ENCODE results near the gene EBLN1.

Gene EBLN1

GRCh38 chr10:22217842-22218241 is at the start of gene EBLN1:
Gene EBLN1, minus strand, starts transcription at chr10:22218015. Its CDS starts 8,032 bp downstream, at chr10:22209983.
- Histone ChIP-seq H3K9me3 (ENCODE audit: insufficient read depth, low read length) (no peaks in the 10 kb centered on the region), H3K9me2 (replicated peaks; ENCODE audit: insufficient read depth, low read length) (no peaks in the 10 kb centered on the region), H2AFZ (ENCODE audit: low read depth, low read length, severe bottlenecking) (no peak within 1 kb of the TSS), H3K79me2 (ENCODE audit: insufficient read depth, low read length) (no peaks in the 10 kb centered on the region), H4K20me1 (ENCODE audit: low read depth, low read length) (no peaks in the 10 kb centered on the region), H3K36me3 (ENCODE audit: low read length) (no peaks in the 10 kb centered on the region), H3K9ac (ENCODE audit: low read length) (no peak within 1 kb of the TSS), H3K27ac (ENCODE audit: low read depth, low read length) (no peak within 1 kb of the TSS), H3F3A (ENCODE audit: insufficient read depth) (no peaks in the 10 kb centered on the region), H3K27me3 (ENCODE audit: low read length) (no peaks in the 10 kb centered on the region), H3K4me2 (ENCODE audit: low read depth, low read length, poor library complexity, severe bottlenecking) (no peak within 1 kb of the TSS), H3K4me3 (ENCODE audit: insufficient read depth, low read length, poor library complexity, severe bottlenecking) (no peak within 1 kb of the TSS)
- TF ChIP-seq, protein P1, sequence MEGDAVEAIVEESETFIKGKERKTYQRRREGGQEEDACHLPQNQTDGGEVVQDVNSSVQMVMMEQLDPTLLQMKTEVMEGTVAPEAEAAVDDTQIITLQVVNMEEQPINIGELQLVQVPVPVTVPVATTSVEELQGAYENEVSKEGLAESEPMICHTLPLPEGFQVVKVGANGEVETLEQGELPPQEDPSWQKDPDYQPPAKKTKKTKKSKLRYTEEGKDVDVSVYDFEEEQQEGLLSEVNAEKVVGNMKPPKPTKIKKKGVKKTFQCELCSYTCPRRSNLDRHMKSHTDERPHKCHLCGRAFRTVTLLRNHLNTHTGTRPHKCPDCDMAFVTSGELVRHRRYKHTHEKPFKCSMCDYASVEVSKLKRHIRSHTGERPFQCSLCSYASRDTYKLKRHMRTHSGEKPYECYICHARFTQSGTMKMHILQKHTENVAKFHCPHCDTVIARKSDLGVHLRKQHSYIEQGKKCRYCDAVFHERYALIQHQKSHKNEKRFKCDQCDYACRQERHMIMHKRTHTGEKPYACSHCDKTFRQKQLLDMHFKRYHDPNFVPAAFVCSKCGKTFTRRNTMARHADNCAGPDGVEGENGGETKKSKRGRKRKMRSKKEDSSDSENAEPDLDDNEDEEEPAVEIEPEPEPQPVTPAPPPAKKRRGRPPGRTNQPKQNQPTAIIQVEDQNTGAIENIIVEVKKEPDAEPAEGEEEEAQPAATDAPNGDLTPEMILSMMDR (IDR thresholded peaks at IDR 0.05; ENCODE audit: insufficient read depth, low read length, poor library complexity, severe bottlenecking): no peak
- TF ChIP-seq EZH2phosphoT487 (conservative IDR thresholded peaks at IDR 0.05; ENCODE audit: low read length): no peak

DNA sequence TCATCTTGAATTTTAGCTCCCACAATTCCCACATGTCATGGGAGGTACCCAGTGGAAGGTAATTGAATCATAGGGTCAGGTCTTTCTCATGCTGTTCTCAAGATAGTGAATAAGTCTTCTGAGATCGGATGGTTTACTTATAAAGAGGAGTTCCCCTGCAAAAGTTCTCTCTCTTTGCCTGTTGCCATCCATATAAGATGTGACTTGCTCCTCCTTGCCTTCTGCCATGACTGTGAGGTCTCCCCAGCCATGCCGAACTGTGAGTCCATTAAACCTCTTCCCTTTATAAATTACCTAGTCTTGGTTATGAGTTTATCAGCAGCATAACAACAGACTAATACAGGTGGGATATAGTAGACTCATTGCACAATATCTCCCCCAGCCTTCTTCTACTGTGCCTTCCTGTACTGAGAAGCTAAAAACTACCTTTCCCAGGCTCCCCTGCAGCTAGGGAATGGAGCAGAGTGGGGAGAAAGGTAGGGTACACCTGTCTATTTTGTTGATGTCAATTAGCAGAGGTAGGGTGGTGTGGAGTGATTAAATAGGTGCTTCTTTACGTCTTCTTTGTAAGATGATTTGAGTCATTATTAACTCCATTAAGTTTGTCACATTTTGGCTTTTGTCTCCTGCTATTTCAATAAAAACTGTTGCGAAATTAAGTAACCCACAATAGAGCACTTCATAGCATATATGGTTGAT is 48.2 kb upstream of the EBLN1 start:
- H3K4me2 ChIP-seq (ENCODE audit: low read depth, low read length, poor library complexity, severe bottlenecking): no peak overlapping the region
- H3F3A ChIP-seq (ENCODE audit: insufficient read depth): no peaks in the 10 kb centered on the region
- TF ChIP-seq, protein P1 (IDR thresholded peaks at IDR 0.05; ENCODE audit: insufficient read depth, low read length, poor library complexity, severe bottlenecking): no peak
- no peak for TF ChIP-seq EZH2phosphoT487 (conservative IDR thresholded peaks at IDR 0.05; ENCODE audit: low read length)
- H3K36me3 ChIP-seq (ENCODE audit: low read length): no peaks in the 10 kb centered on the region
- no peaks in the 10 kb centered on the region for H3K27me3 ChIP-seq (ENCODE audit: low read length)
- no peaks in the 10 kb centered on the region for H4K20me1 ChIP-seq (ENCODE audit: low read depth, low read length)
- H2AFZ ChIP-seq (ENCODE audit: low read depth, low read length, severe bottlenecking): no peak overlapping the region
- H3K9ac ChIP-seq (ENCODE audit: low read length): no peak overlapping the region
- H3K9me3 ChIP-seq (ENCODE audit: insufficient read depth, low read length): no peaks in the 10 kb centered on the region
- no peak overlapping the region for H3K27ac ChIP-seq (ENCODE audit: low read depth, low read length)
- no peaks in the 10 kb centered on the region for H3K79me2 ChIP-seq (ENCODE audit: insufficient read depth, low read length)
- no peaks in the 10 kb centered on the region for H3K9me2 ChIP-seq (replicated peaks; ENCODE audit: insufficient read depth, low read length)
- no peak overlapping the region for H3K4me3 ChIP-seq (ENCODE audit: insufficient read depth, low read length, poor library complexity, severe bottlenecking)

DNA sequence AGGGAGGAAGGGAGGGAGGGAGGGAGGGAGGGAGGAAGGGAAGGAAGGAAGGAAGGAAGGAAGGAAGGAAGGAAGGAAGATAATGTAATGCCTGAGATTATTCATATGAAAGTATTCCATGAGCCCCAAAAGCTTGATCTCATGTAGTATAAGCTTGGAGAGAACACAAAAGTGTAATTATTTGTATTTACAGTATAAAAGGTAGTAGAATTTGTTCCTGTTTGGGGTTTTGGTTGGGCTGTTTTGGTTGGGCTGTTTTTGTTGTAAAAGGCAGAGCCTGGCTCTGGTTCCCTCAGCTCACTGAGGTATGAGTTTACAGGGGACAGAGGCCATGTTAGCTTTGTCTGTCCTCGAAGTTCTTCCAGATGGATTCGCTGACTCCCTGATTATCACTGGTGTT is 45.3 kb upstream of the EBLN1 start:
- H3K9ac ChIP-seq (ENCODE audit: low read length): no peak overlapping the region
- no peaks in the 10 kb centered on the region for H3F3A ChIP-seq (ENCODE audit: insufficient read depth)
- no peak overlapping the region for H2AFZ ChIP-seq (ENCODE audit: low read depth, low read length, severe bottlenecking)
- no peak overlapping the region for H3K4me2 ChIP-seq (ENCODE audit: low read depth, low read length, poor library complexity, severe bottlenecking)
- H3K4me3 ChIP-seq (ENCODE audit: insufficient read depth, low read length, poor library complexity, severe bottlenecking): no peak overlapping the region
- H3K9me2 ChIP-seq (replicated peaks; ENCODE audit: insufficient read depth, low read length): no peaks in the 10 kb centered on the region
- no peaks in the 10 kb centered on the region for H3K27me3 ChIP-seq (ENCODE audit: low read length)
- H3K79me2 ChIP-seq (ENCODE audit: insufficient read depth, low read length): no peaks in the 10 kb centered on the region
- TF ChIP-seq, protein P1 (IDR thresholded peaks at IDR 0.05; ENCODE audit: insufficient read depth, low read length, poor library complexity, severe bottlenecking): no peak
- TF ChIP-seq EZH2phosphoT487 (conservative IDR thresholded peaks at IDR 0.05; ENCODE audit: low read length): no peak
- no peaks in the 10 kb centered on the region for H3K36me3 ChIP-seq (ENCODE audit: low read length)
- no peaks in the 10 kb centered on the region for H4K20me1 ChIP-seq (ENCODE audit: low read depth, low read length)
- no peak overlapping the region for H3K27ac ChIP-seq (ENCODE audit: low read depth, low read length)
- H3K9me3 ChIP-seq (ENCODE audit: insufficient read depth, low read length): no peaks in the 10 kb centered on the region

Data from SU-DHL-6 (cell line).